ENCODE data around the gene CCDC85B.
"Not testable (repeated sequence)": the region's sequence is repeated elsewhere in the genome, so short reads cannot be mapped to it uniquely, and the experiment has no call there.

The CCDC85B gene
- 2.6 to 32.8 (median 14.1) reads per million in 18 experiments for total RNA-seq

GRCh38 chr11:65890324-65891218 is at the start of gene CCDC85B:
CCDC85B (plus strand) TSS chr11:65890673; CDS start chr11:65890784, 111 bp downstream.
- peak; percentile 98 for DNase-seq

- no peak for DNase-seq
Measured at GRCh38 chr11:65842144-65842543, 48.3 kb upstream of the CCDC85B start.

GRCh38 chr11:65843811-65844210 is 46.7 kb upstream of the CCDC85B start:
- DNase-seq: no peak

GRCh38 chr11:65844231-65844872 is 46.1 kb upstream of the CCDC85B start:
- no peak for DNase-seq

- no peak for DNase-seq
Measured at GRCh38 chr11:65847746-65848145, 42.7 kb upstream of the CCDC85B start.

GRCh38 chr11:65848693-65849092 is 41.8 kb upstream of the CCDC85B start:
- DNase-seq: not testable (repeated sequence)

GRCh38 chr11:65849366-65849765 is 41.1 kb upstream of the CCDC85B start:
- no peak for DNase-seq

GRCh38 chr11:65849771-65850216 is 40.7 kb upstream of the CCDC85B start:
- no peak for DNase-seq

- DNase-seq: no peak
Measured at GRCh38 chr11:65850217-65851082, 40.0 kb upstream of the CCDC85B start.

GRCh38 chr11:65851083-65851579 is 39.3 kb upstream of the CCDC85B start:
- peak; percentile 35 to 40 for DNase-seq

- no peak for DNase-seq
Measured at GRCh38 chr11:65851811-65852507, 38.5 kb upstream of the CCDC85B start.

- no peak for DNase-seq
Measured at GRCh38 chr11:65852508-65853245, 37.8 kb upstream of the CCDC85B start.

GRCh38 chr11:65853246-65853979 is 37.1 kb upstream of the CCDC85B start:
- no peak for DNase-seq

- DNase-seq: no peak
Measured at GRCh38 chr11:65854161-65854592, 36.3 kb upstream of the CCDC85B start.

- DNase-seq: no peak
Measured at GRCh38 chr11:65854852-65855837, 35.3 kb upstream of the CCDC85B start.

- no peak for DNase-seq
Measured at GRCh38 chr11:65855927-65856363, 34.5 kb upstream of the CCDC85B start.

GRCh38 chr11:65856689-65857499 is 33.6 kb upstream of the CCDC85B start:
- DNase-seq: peak; percentile 87 to 92

- no peak for DNase-seq
Measured at GRCh38 chr11:65857500-65857852, 33.0 kb upstream of the CCDC85B start.
